H9 (cell line): ENCODE results near the gene MMP25. TPM values are rescaled to one million over a fixed set of nuclear protein-coding genes. Genes with fewer than 3 reads are reported as not detected.
A peak's percentile ranks its signal among the peaks of the same experiment; 100 is the strongest.

Source experiments
- DNase-seq: peaks from one replicate; pipeline ENCODE4 v3.0.0-alpha.2; 2017
- H2AFZ ChIP-seq: one replicate; pipeline ENCODE4 v1.6.1; 2013; ENCODE audit warnings: mild to moderate bottlenecking, low read length, control low read depth, moderate library complexity
- H2AK5ac ChIP-seq: 2 replicates; pipeline ENCODE4 v1.6.1; 2013; ENCODE audit warnings: low read length, control low read depth, mixed read lengths; ENCODE audit not compliant: insufficient read length
- H2BK120ac ChIP-seq: one replicate; pipeline ENCODE4 v1.6.1; 2013; ENCODE audit warnings: low read depth, mild to moderate bottlenecking, low read length, control low read depth, inconsistent platforms; ENCODE audit not compliant: poor library complexity, severe bottlenecking
- H2BK12ac ChIP-seq: 2 replicates; pipeline ENCODE4 v1.6.1; 2013; ENCODE audit warnings: low read length, control low read depth, mixed read lengths, low read depth; ENCODE audit not compliant: insufficient read length
- H2BK15ac ChIP-seq: 2 replicates; pipeline ENCODE4 v1.6.1; 2013; ENCODE audit warnings: low read depth, low read length, control low read depth
- H2BK20ac ChIP-seq: one replicate; pipeline ENCODE4 v1.6.1; 2013; ENCODE audit warnings: low read depth, mild to moderate bottlenecking, low read length, control low read depth, inconsistent platforms; ENCODE audit not compliant: poor library complexity, severe bottlenecking
- H2BK5ac ChIP-seq: 2 replicates; pipeline ENCODE4 v1.6.1; 2013; ENCODE audit warnings: low read length, control low read depth, mixed read lengths; ENCODE audit not compliant: insufficient read length
- H3K14ac ChIP-seq: 2 replicates; pipeline ENCODE4 v1.6.1; 2013; ENCODE audit warnings: low read length, control low read depth; ENCODE audit not compliant: insufficient read depth
- H3K18ac ChIP-seq: 2 replicates; pipeline ENCODE4 v1.6.1; 2013; ENCODE audit warnings: low read depth, mild to moderate bottlenecking, mixed read lengths, low read length, control low read depth; ENCODE audit not compliant: insufficient read length
- H3K23ac ChIP-seq: 2 replicates; pipeline ENCODE4 v1.6.1; 2013; ENCODE audit warnings: low read length, control low read depth, mixed read lengths, low read depth; ENCODE audit not compliant: insufficient read length
- H3K23me2 ChIP-seq: 2 replicates; pipeline ENCODE4 v1.6.1; 2013; ENCODE audit warnings: low read depth, mild to moderate bottlenecking, mixed read lengths, low read length, control low read depth; ENCODE audit not compliant: insufficient read length, poor library complexity, severe bottlenecking
- H3K27ac ChIP-seq: 2 replicates; pipeline ENCODE4 v1.5.1; 2013; ENCODE audit warnings: low read length, control low read depth, mixed read lengths, low read depth; ENCODE audit not compliant: insufficient read length
- H3K27me3 ChIP-seq: 2 replicates; pipeline ENCODE4 v1.6.1; 2013; ENCODE audit warnings: low read length, control low read depth, inconsistent platforms; ENCODE audit not compliant: insufficient read depth
- H3K4ac ChIP-seq: 2 replicates; pipeline ENCODE4 v1.6.1; 2013; ENCODE audit warnings: low read depth, mild to moderate bottlenecking, control low read depth, inconsistent platforms, low read length, moderate library complexity
- H3K4me1 ChIP-seq: 2 replicates; pipeline ENCODE4 v1.6.1; 2013; ENCODE audit warnings: low read length, control low read depth, inconsistent platforms; ENCODE audit not compliant: insufficient read depth
- H3K4me2 ChIP-seq: 2 replicates; pipeline ENCODE4 v1.6.1; 2013; ENCODE audit warnings: low read length, control low read depth, mixed read lengths; ENCODE audit not compliant: insufficient read length, insufficient read depth
- H3K56ac ChIP-seq: 2 replicates; pipeline ENCODE4 v1.6.1; 2013; ENCODE audit warnings: low read depth, mild to moderate bottlenecking, mixed read lengths, low read length, control low read depth; ENCODE audit not compliant: insufficient read length
- H3K79me1 ChIP-seq: 2 replicates; pipeline ENCODE4 v1.6.1; 2013; ENCODE audit warnings: low read depth, mild to moderate bottlenecking, moderate library complexity, low read length, control low read depth, inconsistent platforms; ENCODE audit not compliant: insufficient read depth, poor library complexity, severe bottlenecking
- H3K79me2 ChIP-seq: 2 replicates; pipeline ENCODE4 v1.6.1; 2013; ENCODE audit warnings: low read length, control low read depth, inconsistent platforms; ENCODE audit not compliant: insufficient read depth
- H3K9ac ChIP-seq: 2 replicates; pipeline ENCODE4 v1.6.1; 2013; ENCODE audit warnings: low read length, control low read depth, mixed read lengths; ENCODE audit not compliant: insufficient read length; ENCODE audit errors: extremely low read depth
- H3K9me3 ChIP-seq: one replicate; pipeline ENCODE4 v1.6.1; 2013; ENCODE audit warnings: low read depth, low read length, inconsistent platforms; ENCODE audit not compliant: control insufficient read depth
- H3T11ph ChIP-seq: one replicate; pipeline ENCODE4 v1.6.1; 2013; ENCODE audit warnings: mild to moderate bottlenecking, low read length, control low read depth, inconsistent platforms
- H4K20me1 ChIP-seq: one replicate; pipeline ENCODE4 v1.6.1; 2013; ENCODE audit not compliant: control insufficient read depth, insufficient read length, insufficient read depth
- H4K5ac ChIP-seq: 2 replicates; pipeline ENCODE4 v1.6.1; 2013; ENCODE audit warnings: low read depth, mild to moderate bottlenecking, mixed read lengths, low read length, control low read depth; ENCODE audit not compliant: insufficient read length
- H4K8ac ChIP-seq: replicated peaks from 2 replicates; pipeline ENCODE4 v1.6.1; 2013; ENCODE audit warnings: low read length, control low read depth, mixed read lengths, low read depth; ENCODE audit not compliant: insufficient read length
- H4K91ac ChIP-seq: 2 replicates; pipeline ENCODE4 v1.6.1; 2013; ENCODE audit warnings: low read depth, mild to moderate bottlenecking, moderate library complexity, mixed read lengths, low read length, control low read depth; ENCODE audit not compliant: insufficient read length
- H3K27ac Mint-ChIP-seq, 3 experiments: 2 replicates in 2 of 3; 3 replicates in 1 of 3; pipeline ENCODE4 v1.8.0; 2020 to 2021; ENCODE audit warnings: mixed read lengths in 3 of 3, mild to moderate bottlenecking in 1 of 3, moderate library complexity in 1 of 3
- H3K27me3 Mint-ChIP-seq: 2 replicates; pipeline ENCODE4 v1.8.0; 2021; ENCODE audit warnings: low read depth, mild to moderate bottlenecking, moderate library complexity, mixed read lengths
- H3K36me3 Mint-ChIP-seq, 3 experiments: 2 replicates in 2 of 3; 3 replicates in 1 of 3; pipeline ENCODE4 v1.8.0; 2020 to 2021; ENCODE audit warnings: low read depth in 3 of 3, mixed read lengths in 3 of 3; ENCODE audit not compliant: insufficient read depth in 1 of 3
- H3K4me1 Mint-ChIP-seq, 2 experiments: 2 replicates each; pipeline ENCODE4 v1.8.0; 2020; ENCODE audit warnings: mixed read lengths in 2 of 2
- H3K4me3 Mint-ChIP-seq, 2 experiments: 2 replicates in 1 of 2; 3 replicates in 1 of 2; pipeline ENCODE4 v1.8.0; 2020 to 2021; ENCODE audit warnings: mild to moderate bottlenecking in 2 of 2, mixed read lengths in 2 of 2, moderate library complexity in 1 of 2
- H3K9me3 Mint-ChIP-seq, 2 experiments: 2 replicates in 1 of 2; 3 replicates in 1 of 2; pipeline ENCODE4 v1.8.0; 2020; ENCODE audit warnings: mild to moderate bottlenecking in 2 of 2, mixed read lengths in 2 of 2, moderate library complexity in 1 of 2
- CTCF ChIP-seq: fragments of 200-600 bp; sonication (generic); conservative IDR thresholded peaks from 3 replicates; pipeline ENCODE4 v1.8.0; 2021; ENCODE audit warnings: antibody characterized with exemption, mild to moderate bottlenecking
- WGBS: extraction: QIAGEN DNeasy Blood & Tissue Kit; methylation state at CpG from one replicate; pipeline ENCODE4 v1.1.7; 2013; ENCODE audit warnings: missing lambda C conversion rate, low lambda C conversion rate, mixed read lengths; ENCODE audit not compliant: insufficient read length; ENCODE audit errors: extremely low coverage; 5-methylcytosine and 5-hydroxymethylcytosine counted together
- total RNA-seq: library from RNA; stranded (reverse); gene quantifications from 2 replicates; pipeline ENCODE4 v1.2.1, GENCODE V29; 2021

MMP25 gene
- total RNA-seq, 1 experiment from 2014 or later: 13.5 TPM

GRCh38 chr16:3099732-3100499 is 53.6 kb downstream of the MMP25 start:
- H3K23ac ChIP-seq: no peak overlapping the region
- peak overlapping the region; percentile 13 for H4K5ac ChIP-seq
- peaks cover 26% of the 10 kb centered on the region for H3K23me2 ChIP-seq
- peak overlapping the region; percentile 95 for H3K27ac ChIP-seq
- no peak overlapping the region for H2BK20ac ChIP-seq
- no peak overlapping the region for H2AFZ ChIP-seq
- H3T11ph ChIP-seq: no peak overlapping the region
- peak overlapping the region; percentile 17 for H3K56ac ChIP-seq
- H2AK5ac ChIP-seq: no peak overlapping the region
- H3K79me2 ChIP-seq: peaks cover 13% of the 10 kb centered on the region; the same call in 1 of the 2 replicates
- no peak overlapping the region for H3K4ac ChIP-seq
- peak overlapping the region; percentile 55 for H3K18ac ChIP-seq
- no peaks in the 10 kb centered on the region for H3K27me3 ChIP-seq
- H3K14ac ChIP-seq: peak overlapping the region; percentile 54
- no CpG with 5 or more reads among the region's 39 CpGs for WGBS
- H3K4me1 ChIP-seq: peaks cover 6% of the 10 kb centered on the region; the same call in 1 of the 2 replicates
- H3K27ac Mint-ChIP-seq: peak overlapping the region; percentile 98 to 100 (median 99)
- H3K4me3 Mint-ChIP-seq: peak overlapping the region; percentile 98 to 100
- peak overlapping the region; percentile 94 for H3K4me2 ChIP-seq
- no peak overlapping the region for H2BK12ac ChIP-seq
- peak; percentile 95 for DNase-seq
- no peaks in the 10 kb centered on the region for H3K9me3 Mint-ChIP-seq
- peaks cover 46 to 50% of the 10 kb centered on the region in 2 experiments for H3K4me1 Mint-ChIP-seq
- H4K20me1 ChIP-seq: no peaks in the 10 kb centered on the region
- no peaks in the 10 kb centered on the region; the same call in 1 of the 2 replicates for H3K27me3 Mint-ChIP-seq
- no peaks in the 10 kb centered on the region for H3K79me1 ChIP-seq
- peak overlapping the region; percentile 47 for H4K91ac ChIP-seq
- H3K36me3 Mint-ChIP-seq: peaks cover 10 to 33% (median 22%) of the 10 kb centered on the region in 3 experiments
- H2BK5ac ChIP-seq: no peak overlapping the region
- peak overlapping the region; percentile 86 for H3K9ac ChIP-seq
- no peaks in the 10 kb centered on the region for H3K9me3 ChIP-seq
- no peak overlapping the region for H2BK120ac ChIP-seq
- H4K8ac ChIP-seq: no peak overlapping the region
- no peak overlapping the region for H2BK15ac ChIP-seq
- no peak for TF ChIP-seq CTCF
